DMS153 treated with DMSO at 0.1 percent for 48 hours (cell line): ENCODE data around the gene MYH11.
"Not testable (repeated sequence)": the region's sequence is repeated elsewhere in the genome, so short reads cannot be mapped to it uniquely, and the experiment has no call there.

ENCODE experiments used
- DNase-seq: peaks from one replicate; lab custom pipeline; 2025; ENCODE audit not compliant: unreplicated experiment; lab: John Stamatoyannopoulos, UW

MYH11 gene

GRCh38 chr16:15811481-15812400, 45.1 kb downstream of the MYH11 start:
- no peak for DNase-seq

DNA sequence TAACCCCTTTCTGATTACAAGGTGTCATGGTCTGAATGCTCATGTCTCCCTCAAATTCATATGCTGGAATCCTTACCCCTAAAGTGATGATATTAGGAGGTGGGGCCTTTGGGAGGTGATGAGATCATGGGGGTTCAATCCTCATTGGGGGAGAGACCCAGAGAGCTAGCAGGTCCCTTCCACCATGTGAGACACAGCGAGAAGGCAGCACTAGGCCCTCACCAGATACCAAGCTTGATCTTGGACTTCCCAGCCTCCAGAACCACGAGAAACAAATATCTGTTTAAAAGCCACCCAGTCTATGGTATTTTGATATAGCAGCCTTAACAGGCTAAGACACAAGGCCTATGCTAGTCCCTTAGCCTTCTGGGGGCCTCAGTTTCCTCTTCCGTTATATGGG, 45.9 kb downstream of the MYH11 start:
- DNase-seq: no peak

DNA sequence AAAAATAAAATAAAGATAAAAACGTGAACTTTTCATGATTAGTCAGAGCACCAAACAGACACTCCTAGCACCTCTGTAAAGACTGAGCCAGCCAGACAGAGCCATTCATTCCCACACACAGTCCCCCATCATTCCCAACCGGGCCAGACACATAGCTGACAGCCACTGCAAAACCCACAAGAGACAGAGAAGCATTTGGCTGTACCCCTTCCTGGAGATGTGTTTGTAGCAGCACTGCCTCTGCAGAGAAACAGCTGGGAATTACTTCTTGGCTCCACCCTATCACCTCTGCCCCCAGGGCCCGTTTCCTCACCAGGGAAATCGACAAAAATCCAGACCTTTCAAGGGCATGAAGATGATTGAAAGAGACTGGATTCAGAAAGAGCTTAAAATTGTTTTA, 46.4 kb downstream of the MYH11 start:
- DNase-seq: no peak

GRCh38 chr16:15809297-15809696, 47.5 kb downstream of the MYH11 start:
- not testable (repeated sequence) for DNase-seq

GRCh38 chr16:15808071-15808470, 48.8 kb downstream of the MYH11 start:
- no peak for DNase-seq

GRCh38 chr16:15807603-15808009, 49.2 kb downstream of the MYH11 start:
- DNase-seq: no peak

GRCh38 chr16:15803618-15804017, 53.2 kb downstream of the MYH11 start:
- no peak for DNase-seq

- no peak for DNase-seq
Measured at GRCh38 chr16:15799851-15800495, 56.9 kb downstream of the MYH11 start.

- no peak for DNase-seq
Measured at GRCh38 chr16:15798671-15799070, 58.2 kb downstream of the MYH11 start.

- DNase-seq: no peak
Measured at GRCh38 chr16:15796885-15797284, 59.9 kb downstream of the MYH11 start.

DNA sequence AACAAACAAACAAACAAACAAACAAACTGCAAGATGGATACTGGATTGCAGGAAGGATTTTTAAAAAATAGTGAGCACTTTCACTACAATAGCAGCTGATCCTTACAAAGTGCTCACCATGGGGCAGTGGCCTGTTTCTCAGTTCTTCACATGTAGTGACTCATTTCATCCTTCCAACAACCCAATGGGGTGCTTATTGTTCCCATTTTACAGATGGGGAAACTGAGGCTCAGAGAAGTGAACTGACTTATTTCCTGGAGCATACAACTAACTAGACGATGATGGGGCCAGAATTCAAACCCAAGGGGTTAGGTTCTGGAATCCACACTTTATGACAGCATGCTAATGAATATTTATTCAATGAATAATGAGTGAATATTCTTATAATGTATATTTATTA, 61.2 kb downstream of the MYH11 start:
- DNase-seq: no peak

- no peak for DNase-seq
Measured at GRCh38 chr16:15792563-15792971, 64.3 kb downstream of the MYH11 start.

DNA sequence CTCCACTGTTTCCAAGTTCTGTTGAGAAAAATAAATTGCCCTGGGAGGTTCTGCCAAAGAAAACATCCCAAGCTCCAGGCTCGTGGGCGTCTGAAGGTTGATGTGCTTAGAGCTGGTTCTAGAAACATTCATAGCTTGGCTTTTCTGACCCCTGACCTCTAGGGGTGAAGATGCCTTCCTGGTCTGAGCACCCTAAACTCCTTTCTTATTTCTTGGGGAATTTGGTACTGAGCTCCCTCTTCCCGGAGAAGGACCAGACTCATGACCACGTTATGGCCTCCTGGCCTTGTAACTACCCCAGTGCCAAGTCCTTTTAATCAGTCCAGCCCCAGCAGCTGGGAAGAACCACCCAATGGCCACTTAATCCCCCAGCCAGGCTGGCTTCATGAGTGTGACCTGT, 66.4 kb downstream of the MYH11 start:
- no peak for DNase-seq

- not testable (repeated sequence) for DNase-seq
Measured at GRCh38 chr16:15789816-15790215, 67.0 kb downstream of the MYH11 start.

- DNase-seq: no peak
Measured at GRCh38 chr16:15788846-15789239, 68.0 kb downstream of the MYH11 start.

DNA sequence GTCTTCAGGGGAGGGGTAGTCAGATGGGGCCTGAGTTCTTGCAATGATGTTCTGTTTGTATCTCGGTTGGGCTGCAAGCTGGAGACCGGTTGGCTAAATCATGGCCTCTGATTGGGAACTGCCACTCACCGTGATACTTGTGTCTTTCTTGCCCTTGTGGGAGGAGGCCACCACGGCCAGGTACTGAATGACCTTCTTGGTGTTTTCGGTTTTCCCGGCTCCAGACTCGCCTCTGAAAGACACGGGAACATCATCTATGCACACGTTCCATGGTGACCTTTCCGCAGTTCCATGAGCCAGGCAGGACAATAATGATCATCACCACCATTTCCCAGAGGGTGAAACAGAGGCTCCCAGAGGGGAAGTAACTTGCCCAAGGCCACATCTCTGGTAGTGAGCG, 70.3 kb downstream of the MYH11 start:
- no peak for DNase-seq

- DNase-seq: no peak
Measured at GRCh38 chr16:15785386-15786059, 71.3 kb downstream of the MYH11 start.

GRCh38 chr16:15783985-15784384, 72.8 kb downstream of the MYH11 start:
- no peak for DNase-seq

- DNase-seq: no peak
Measured at GRCh38 chr16:15782573-15783365, 74.1 kb downstream of the MYH11 start.

DNA sequence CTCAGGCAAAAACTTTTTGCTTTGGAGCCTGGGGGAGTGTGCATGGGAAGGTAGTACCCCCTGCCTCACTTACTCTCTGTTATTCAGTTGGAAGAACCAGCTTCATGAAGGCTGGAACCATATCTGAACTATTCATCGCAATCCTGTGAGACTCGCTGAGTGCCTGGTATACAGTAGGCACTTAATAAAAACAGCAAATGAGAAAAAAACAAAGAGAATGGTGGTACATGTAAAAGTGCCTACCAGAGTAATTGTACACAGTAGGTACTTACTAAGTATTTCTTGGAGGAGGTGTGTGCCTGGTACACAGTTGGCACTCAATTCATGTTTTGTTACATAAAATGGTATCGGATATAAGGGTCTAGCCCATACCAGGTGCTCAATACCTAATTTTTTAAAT, 75.2 kb downstream of the MYH11 start:
- no peak for DNase-seq

DNA sequence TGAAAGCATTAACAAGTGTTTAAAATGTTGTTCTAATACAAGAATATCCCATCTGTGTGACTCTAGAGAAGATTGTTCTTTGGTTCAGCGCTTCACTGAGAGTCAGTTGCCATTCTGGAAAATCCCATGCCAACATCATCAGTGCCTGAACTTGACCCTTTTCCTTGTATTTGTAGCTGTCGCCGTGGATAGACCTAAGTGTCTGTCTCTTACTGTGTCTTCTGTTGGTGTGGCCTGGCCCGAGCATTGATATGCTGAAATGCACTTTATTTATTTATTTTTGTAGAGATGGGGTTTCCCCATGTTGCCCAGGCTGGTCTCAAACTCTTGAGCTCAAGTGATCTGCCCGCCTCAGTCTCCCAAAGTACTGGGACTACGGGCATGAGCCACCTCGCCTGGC, 76.0 kb downstream of the MYH11 start:
- no peak for DNase-seq
